Measurements from ENCODE around the gene MED13L.

DNA sequence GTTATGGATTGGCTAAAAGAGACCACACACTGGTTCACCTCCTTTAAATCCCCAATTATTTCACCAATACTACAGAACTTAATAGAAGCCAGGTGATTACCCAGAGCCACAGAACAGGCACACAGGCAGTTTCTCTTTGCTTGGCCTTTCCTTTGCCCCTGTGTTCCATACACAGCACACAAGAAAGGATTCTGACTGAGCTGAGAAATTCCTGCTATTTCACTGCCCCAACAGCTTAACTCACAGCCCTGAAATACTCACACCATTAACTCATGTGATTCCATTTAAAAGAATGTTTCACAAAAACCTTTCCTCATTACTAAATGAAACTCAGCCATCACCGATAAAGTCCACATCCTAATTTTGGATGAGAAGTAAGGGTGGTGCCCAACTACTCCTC lies 133.6 kb downstream of the MED13L start:
- TF ChIP-seq, protein P1, sequence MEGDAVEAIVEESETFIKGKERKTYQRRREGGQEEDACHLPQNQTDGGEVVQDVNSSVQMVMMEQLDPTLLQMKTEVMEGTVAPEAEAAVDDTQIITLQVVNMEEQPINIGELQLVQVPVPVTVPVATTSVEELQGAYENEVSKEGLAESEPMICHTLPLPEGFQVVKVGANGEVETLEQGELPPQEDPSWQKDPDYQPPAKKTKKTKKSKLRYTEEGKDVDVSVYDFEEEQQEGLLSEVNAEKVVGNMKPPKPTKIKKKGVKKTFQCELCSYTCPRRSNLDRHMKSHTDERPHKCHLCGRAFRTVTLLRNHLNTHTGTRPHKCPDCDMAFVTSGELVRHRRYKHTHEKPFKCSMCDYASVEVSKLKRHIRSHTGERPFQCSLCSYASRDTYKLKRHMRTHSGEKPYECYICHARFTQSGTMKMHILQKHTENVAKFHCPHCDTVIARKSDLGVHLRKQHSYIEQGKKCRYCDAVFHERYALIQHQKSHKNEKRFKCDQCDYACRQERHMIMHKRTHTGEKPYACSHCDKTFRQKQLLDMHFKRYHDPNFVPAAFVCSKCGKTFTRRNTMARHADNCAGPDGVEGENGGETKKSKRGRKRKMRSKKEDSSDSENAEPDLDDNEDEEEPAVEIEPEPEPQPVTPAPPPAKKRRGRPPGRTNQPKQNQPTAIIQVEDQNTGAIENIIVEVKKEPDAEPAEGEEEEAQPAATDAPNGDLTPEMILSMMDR (IDR thresholded peaks at IDR 0.05), result no peak
- no peak for TF ChIP-seq POLR2A (IDR thresholded peaks at IDR 0.05)

Measured in heart left ventricle (tissue), 13 donors.